ENCODE data around the gene BRIP1.
"Not testable (repeated sequence)": the region's sequence is repeated elsewhere in the genome, so short reads cannot be mapped to it uniquely, and the experiment has no call there.

BRIP1 gene

GRCh38 chr17:61723914-61724313, 139.4 kb downstream of the BRIP1 start:
- TF ChIP-seq CTCF (IDR thresholded peaks at IDR 0.05; ENCODE audit: low read depth, low read length) = no peak
- DNase-seq (ENCODE audit: low read depth in 2 of 2) = no peak
- no peak overlapping the region for H3K4me3 ChIP-seq (replicated peaks in 1 of 2; ENCODE audit: low read depth in 2 of 2, low read length in 2 of 2)

DNA sequence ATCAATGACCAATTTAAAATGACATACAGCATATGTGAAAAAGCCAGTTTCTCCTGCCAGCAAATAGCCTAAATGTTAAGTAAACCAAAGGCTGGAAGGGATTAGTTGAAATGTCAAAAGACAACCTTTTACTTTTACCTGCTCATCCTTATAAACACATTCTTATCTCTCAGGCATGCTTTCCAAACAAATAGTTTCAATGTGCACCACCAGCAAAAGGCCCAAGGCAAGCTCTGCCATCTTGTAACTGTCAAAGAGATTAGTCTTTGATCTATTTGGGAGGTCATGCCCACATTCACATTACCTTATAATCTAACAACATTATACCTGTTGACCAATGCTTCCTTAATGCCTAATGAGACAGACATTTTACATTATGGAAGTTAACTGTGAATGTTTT, 140.1 kb downstream of the BRIP1 start:
- H3K4me3 ChIP-seq (replicated peaks in 1 of 2; ENCODE audit: low read depth in 2 of 2, low read length in 2 of 2) = no peak overlapping the region
- DNase-seq (ENCODE audit: low read depth in 2 of 2) = no peak
- no peak for TF ChIP-seq CTCF (IDR thresholded peaks at IDR 0.05; ENCODE audit: low read depth, low read length)

DNA sequence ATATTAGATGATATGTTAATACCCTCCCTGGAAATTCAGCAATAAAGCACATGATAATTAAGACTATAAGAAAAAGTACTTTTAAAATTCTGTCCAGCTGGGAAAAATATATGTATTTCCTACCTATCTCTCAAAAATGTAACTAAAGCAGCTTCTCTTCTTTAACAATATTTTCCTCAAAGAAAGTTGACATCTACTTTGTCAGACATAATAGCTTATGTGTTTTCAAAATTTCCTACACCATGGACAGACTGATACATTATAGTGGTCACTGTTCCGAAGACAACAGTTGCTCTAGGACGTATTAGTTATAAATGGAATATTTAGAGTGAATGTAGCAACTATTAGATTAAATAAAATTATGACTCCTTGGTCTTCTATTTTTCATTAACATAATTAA, 140.9 kb downstream of the BRIP1 start:
- H3K4me3 ChIP-seq (replicated peaks in 1 of 2; ENCODE audit: low read depth in 2 of 2, low read length in 2 of 2) = no peak overlapping the region
- no peak for TF ChIP-seq CTCF (IDR thresholded peaks at IDR 0.05; ENCODE audit: low read depth, low read length)
- DNase-seq (ENCODE audit: low read depth in 2 of 2) = no peak

DNA sequence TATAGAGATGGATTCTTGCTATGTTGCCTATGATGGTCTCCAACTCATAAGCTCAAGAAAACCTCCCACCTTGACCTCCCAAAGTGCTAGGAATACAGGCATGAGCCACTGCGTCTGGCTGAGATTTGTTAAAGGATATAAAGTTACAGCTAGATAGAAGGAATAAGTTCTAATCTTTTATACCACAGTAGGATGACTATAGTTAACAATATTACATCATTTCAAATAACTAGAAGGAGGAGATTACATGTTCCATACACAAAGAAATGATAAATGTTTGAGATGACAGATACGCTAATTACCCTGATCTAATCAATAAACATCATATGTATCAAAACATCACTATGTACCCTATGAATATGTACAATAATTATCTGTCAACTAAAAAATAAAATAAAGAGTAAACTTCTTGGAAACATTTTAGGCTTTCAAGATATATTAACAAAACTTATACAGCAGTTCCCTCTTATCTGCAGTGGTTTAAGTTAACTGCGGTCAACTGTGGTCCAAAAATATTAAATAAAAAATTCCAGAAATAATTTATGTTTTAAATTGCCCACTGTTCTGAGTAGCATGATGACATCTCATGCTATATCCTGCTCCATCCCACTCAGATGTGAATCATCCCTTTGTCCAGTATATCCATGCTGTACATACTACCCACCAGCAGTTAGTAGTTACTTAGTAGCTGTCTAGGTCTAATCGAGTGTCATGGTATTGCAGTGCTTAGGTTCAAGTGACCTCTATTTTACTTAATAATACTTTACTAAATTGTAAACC, 143.1 kb downstream of the BRIP1 start:
- TF ChIP-seq CTCF (IDR thresholded peaks at IDR 0.05; ENCODE audit: low read depth, low read length) = no peak
- no peak overlapping the region for H3K4me3 ChIP-seq (replicated peaks in 1 of 2; ENCODE audit: low read depth in 2 of 2, low read length in 2 of 2)
- peak in 1 of 2 donors; percentile 2 for DNase-seq (ENCODE audit: low read depth in 2 of 2)

DNA sequence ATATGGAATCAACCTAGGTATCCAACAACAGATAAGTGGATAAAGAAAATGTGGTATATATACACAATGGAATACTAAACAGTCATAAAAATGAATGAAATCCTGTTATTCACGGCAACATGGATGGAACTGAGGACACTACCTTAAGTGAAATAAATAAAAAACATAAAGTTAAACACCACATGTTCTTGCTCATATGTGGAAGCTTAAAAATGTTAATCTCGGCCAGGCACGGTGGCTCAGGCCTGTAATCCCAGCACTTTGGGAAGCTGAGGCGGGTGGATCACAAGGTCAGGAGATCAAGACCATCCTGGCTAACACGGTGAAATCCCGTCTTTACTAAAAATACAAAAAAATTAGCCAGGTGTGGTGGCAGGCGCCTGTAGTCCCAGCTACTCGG, 144.1 kb downstream of the BRIP1 start:
- H3K4me3 ChIP-seq (replicated peaks in 1 of 2; ENCODE audit: low read depth in 2 of 2, low read length in 2 of 2) = not testable (repeated sequence)

DNA sequence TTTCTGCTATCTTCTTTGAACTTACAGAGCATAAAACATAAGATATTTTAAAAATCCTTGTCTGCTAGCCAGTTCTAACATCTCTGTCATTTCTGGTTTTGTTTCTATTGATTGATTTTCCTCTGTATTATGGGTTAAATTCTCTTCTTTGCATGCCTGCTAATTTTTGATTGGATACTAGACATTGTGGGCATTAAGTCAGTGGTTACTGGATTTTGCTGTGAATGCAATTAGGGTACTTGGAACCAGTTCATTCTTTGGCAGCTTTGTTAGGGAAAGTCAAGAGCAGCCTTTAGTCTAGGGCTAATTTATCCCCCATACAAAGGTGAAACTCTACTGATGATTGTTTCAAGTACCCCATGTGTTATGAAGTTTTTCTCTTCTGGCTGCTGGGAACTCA, 145.3 kb downstream of the BRIP1 start:
- TF ChIP-seq CTCF (IDR thresholded peaks at IDR 0.05; ENCODE audit: low read depth, low read length) = no peak
- DNase-seq (ENCODE audit: low read depth in 2 of 2) = no peak
- no peak overlapping the region for H3K4me3 ChIP-seq (replicated peaks in 1 of 2; ENCODE audit: low read depth in 2 of 2, low read length in 2 of 2)

More for the DNA sequence above, 144.1 kb downstream of the BRIP1 start:
- not testable (repeated sequence) for DNase-seq (ENCODE audit: low read depth in 2 of 2)

GRCh38 chr17:61717352-61717751, 146.0 kb downstream of the BRIP1 start:
- H3K4me3 ChIP-seq (replicated peaks in 1 of 2; ENCODE audit: low read depth in 2 of 2, low read length in 2 of 2) = no peak overlapping the region
- DNase-seq (ENCODE audit: low read depth in 2 of 2) = no peak
- no peak for TF ChIP-seq CTCF (IDR thresholded peaks at IDR 0.05; ENCODE audit: low read depth, low read length)

Data from cardiac fibroblast (primary cell).